PC-3 (cell line): ENCODE data around the gene NR2C2AP.

ENCODE experiments used
- CTCF ChIP-seq: fragments of 300-600 bp; sonication (generic); conservative IDR thresholded peaks from 2 replicates; pipeline ENCODE4 v1.5.1; 2017; ENCODE audit warnings: antibody characterized with exemption, low read depth, mild to moderate bottlenecking, low read length
- EZH2 ChIP-seq: fragments of 300-600 bp; sonication (generic); IDR thresholded peaks from one replicate; pipeline ENCODE4 v1.6.1; 2017; ENCODE audit warnings: antibody characterized with exemption, mild to moderate bottlenecking, low read length; ENCODE audit not compliant: unreplicated experiment

- no peak for TF ChIP-seq CTCF
- no peak for TF ChIP-seq EZH2
Observed at GRCh38 chr19:19203012-19203856, at the start of gene NR2C2AP.
